ENCODE results near the gene FOXL3. TPM values are rescaled to one million over a fixed set of nuclear protein-coding genes. Genes with fewer than 3 reads are reported as not detected.
A peak's percentile ranks its signal among the peaks of the same experiment; 100 is the strongest.
"Not testable (repeated sequence)": the region's sequence is repeated elsewhere in the genome, so short reads cannot be mapped to it uniquely, and the experiment has no call there.

FOXL3 gene
- total RNA-seq, 2 donors from 2014 or later, result not detected

- no peak for DNase-seq (ENCODE audit: low spot score)
- intact Hi-C loops (cut with DNase I), result no loop called here
Observed at GRCh38 chr7:327991-328702, 38.2 kb downstream of the FOXL3 start.

DNA sequence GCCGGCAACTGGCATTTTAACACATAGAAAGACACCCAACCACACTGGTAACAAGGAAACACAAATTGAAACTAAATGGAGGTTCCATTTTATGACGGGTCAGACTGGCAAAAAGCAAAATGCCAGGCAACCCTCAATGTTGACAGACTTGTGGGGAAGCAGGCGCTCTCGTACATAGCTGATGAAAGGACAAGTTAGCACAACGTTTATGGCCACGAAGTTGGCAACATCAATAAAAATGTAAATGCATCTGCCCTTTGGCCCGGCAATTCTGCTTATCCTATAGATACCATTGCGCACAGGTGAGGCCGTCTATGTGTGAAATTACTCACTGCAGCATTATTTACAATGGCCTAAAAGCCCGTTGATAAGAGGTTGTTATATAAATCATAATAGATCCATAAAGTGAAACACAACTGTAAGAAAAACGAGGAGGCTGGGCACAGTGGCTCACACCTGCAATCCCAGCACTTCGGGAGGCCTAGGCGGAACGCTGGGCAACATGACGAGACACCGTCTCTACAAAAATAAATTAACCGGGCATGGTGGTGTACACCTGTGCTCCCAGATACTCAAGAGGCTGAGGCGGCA, 39.8 kb downstream of the FOXL3 start:
- DNase-seq (ENCODE audit: low spot score), result no peak
- intact Hi-C loops (cut with DNase I), result loop anchor here in 1 of 2 donors (10.0 kb wide), 2 partner anchors 175 to 305 kb away; no protein-coding TSS in a partner anchor

GRCh38 chr7:330511-331230, 40.7 kb downstream of the FOXL3 start:
- intact Hi-C loops (cut with DNase I), result loop anchor here in 1 of 2 donors (10.0 kb wide), 2 partner anchors 174 to 304 kb away; no protein-coding TSS in a partner anchor
- peak; percentile 49 for DNase-seq (ENCODE audit: low spot score)

DNA sequence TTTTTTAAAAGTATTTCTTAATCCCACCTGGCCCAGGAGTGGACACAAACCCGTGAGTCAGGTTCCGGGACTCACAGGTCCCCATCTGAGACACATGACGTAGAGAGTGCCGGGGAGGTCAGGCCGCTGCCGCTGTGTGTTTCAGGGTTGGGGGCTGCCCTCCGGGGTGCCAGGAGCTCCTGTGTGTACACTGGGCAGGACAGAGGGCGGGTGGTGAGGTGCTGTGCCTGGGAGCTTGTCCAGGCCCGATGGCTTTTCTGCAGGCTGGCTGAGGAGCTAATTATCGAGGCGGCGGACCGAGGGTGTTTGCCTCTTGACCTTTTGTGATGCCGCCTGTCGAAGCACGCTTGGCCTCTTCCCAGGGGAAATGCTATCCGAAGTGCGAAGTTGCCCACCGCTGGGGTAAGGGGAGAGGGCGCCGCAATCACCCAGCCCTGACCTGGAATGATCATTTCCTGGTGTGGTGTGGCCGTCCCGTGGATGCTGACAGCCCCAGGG, 42.1 kb downstream of the FOXL3 start:
- intact Hi-C loops (cut with DNase I), result loop anchor here (2.0 to 10.0 kb wide), 3 partner anchors 173 to 303 kb away; no protein-coding TSS in a partner anchor
- DNase-seq (ENCODE audit: low spot score), result peak; percentile 81

DNA sequence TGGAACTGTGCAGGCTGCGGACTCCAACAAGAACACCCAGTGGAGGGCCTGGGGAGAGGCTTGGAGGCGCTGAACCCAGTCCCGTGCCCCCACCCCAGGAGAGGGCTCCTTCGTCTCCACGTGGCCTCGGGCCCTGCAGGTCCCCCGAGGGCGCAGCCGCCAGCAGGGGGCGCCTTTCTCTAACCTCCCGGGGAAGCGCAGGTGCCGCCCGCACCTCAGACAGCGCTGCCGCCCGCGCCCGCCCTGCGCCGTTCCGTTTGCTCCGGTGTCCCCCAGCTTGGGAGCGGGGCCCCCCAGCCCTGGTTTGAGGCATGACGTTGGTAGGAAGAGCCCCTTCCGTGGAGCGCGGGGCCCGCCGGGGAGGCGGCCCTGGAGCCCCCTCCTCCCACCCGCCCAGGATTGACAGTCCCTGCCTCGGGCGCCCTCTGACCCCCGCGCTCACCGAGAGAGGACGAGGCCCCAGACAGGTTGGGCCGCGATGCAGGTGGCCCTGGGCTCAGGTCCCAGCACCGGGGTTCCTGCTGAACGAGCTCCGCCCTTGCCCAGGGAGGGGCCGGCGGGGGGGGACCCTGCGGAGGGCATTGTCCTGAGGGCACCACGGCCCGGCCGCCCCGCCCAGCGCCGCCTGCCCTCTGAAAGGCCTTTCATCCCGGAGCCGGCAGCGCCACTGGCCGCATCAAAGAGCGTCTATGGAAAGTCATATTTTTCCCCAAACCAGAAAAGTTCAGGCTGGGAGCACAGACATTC, 42.8 kb downstream of the FOXL3 start:
- intact Hi-C loops (cut with DNase I), result loop anchor here (2.0 to 10.0 kb wide), 3 partner anchors 172 to 302 kb away; no protein-coding TSS in a partner anchor
- DNase-seq (ENCODE audit: low spot score), result peak; percentile 94

DNA sequence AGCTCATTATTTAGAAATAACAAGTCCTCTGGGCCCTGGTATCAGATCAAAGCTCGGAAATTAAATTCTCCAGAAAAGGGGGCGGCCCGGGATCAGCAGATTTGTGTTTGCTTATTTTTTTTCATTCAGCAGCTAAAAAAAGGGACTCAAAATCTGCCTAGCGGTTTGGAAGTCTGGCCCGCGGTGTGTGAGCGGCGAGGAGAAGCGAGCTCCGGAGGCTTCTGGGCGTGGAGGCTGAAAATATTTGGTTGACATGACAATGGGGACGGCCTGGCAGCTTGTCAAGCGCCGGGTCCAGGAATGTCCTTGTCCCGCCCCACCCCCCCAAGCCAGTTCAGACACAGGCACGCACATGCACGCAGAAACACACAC, 43.4 kb downstream of the FOXL3 start:
- intact Hi-C loops (cut with DNase I), result loop anchor here (2.0 to 10.0 kb wide), 3 partner anchors 171 to 301 kb away; no protein-coding TSS in a partner anchor
- DNase-seq (ENCODE audit: low spot score), result no peak

DNA sequence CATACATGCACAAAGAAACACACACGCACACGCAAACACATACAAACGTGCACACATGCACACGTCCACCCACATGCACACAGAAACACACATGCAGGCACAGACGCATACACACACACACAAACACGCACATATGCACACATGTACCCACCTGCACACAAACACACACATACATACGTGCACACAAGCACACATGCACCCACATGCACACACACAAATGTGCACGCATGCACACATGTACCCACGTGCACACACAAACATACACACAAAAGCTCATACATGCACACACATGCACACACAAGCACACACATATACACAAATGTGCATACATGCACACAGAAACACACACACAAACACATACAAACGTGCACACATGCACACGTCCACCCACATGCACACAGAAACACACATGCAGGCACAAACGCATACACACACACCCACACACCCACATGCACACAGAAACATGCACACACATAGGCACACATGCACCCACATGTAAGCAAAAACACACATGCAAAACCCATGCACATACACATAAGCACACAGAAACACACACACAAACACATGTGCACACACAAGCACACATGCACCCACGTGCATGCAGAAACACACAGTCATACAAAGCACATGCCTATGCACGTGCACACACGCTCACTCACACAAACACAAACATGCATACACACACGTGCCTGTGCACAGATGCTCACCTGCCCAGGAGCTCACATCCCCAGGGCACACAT, 44.8 kb downstream of the FOXL3 start:
- intact Hi-C loops (cut with DNase I), result loop anchor here in 1 of 2 donors (10.0 kb wide), 2 partner anchors 170 to 300 kb away; no protein-coding TSS in a partner anchor
- no peak for DNase-seq (ENCODE audit: low spot score)

DNA sequence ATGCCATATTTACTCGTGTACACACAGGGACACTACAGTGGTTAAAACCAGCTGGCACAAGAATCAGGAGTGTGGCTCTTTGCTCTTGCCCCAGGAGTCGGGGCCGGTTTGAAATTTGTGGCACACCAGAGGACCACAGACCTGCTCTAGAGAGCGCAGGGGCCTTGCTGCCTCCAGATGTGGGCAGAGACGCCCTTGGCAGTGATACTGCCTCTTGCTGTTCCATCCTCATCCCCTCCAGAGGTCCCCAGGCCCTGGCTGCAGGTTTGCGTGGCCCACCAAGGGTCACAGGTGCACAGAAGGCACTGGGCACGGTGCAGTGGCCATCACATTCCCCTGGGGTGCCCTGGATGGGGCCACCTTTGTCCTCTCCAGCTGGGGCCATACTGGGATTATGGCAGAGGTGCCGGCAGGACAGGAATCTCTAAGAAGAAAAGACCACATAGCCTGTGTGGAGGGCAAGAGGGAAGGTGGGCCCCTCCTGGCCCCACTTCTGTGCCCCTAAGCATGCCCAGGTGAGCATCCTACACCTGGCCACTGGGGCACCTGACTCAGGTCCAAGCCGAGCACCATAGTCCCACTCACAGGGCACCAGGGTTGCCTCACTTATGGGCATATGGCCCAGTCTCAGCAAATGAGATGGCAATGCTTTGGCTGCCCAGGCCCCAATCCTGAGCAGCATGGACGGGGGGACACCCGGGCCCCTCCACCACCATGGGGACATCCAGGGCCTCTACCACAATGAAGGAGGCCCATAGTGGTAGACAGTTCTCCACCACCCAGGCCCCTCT, 45.6 kb downstream of the FOXL3 start:
- DNase-seq (ENCODE audit: low spot score), result no peak
- intact Hi-C loops (cut with DNase I), result loop anchor here in 1 of 2 donors (10.0 kb wide), 2 partner anchors 169 to 299 kb away; no protein-coding TSS in a partner anchor

DNA sequence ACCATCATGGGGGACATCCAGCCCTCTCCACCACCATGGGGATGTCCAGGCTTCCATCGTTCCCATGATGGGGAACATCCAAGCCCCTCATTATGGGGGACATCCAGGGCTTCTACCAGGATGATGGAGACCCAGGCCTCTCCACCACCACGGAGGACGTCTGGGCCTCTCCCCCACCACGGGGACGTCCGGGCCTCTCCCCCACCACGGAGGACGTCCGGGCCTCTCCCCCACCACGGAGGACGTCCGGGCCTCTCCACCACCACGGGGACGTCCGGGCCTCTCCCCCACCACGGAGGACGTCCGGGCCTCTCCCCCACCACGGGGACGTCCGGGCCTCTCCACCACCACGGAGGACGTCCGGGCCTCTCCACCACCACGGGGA, 46.2 kb downstream of the FOXL3 start:
- intact Hi-C loops (cut with DNase I), result loop anchor here in 1 of 2 donors (10.0 kb wide), 2 partner anchors 169 to 299 kb away; no protein-coding TSS in a partner anchor
- DNase-seq (ENCODE audit: low spot score), result not testable (repeated sequence)

GRCh38 chr7:336810-337566, 47.0 kb downstream of the FOXL3 start:
- intact Hi-C loops (cut with DNase I), result loop anchor here in 1 of 2 donors (10.0 kb wide), 2 partner anchors 168 to 298 kb away; no protein-coding TSS in a partner anchor
- DNase-seq (ENCODE audit: low spot score), result peak; percentile 77

DNA sequence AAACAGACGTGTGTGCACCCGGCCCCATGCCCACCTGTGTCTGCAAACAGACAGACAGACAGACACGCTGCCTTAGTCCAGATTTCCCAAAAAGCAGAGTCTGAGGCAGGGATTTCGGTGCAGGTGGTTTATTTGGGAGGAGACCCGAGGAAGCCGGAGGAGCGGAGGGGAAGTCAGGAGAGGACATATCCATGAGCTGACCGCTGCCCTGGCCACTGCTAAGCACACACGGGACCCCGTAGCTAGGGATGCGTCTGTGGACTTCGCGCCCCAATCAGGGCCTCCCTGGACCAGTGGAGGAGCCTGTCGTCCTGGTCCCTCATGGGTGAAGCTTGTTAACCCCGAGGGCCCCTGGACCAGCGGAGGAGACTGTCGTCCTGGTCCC, 47.6 kb downstream of the FOXL3 start:
- no peak for DNase-seq (ENCODE audit: low spot score)
- intact Hi-C loops (cut with DNase I), result loop anchor here in 1 of 2 donors (10.0 kb wide), 2 partner anchors 167 to 297 kb away; no protein-coding TSS in a partner anchor

- DNase-seq (ENCODE audit: low spot score), result no peak
- intact Hi-C loops (cut with DNase I), result loop anchor here in 1 of 2 donors (10.0 kb wide), 2 partner anchors 166 to 296 kb away; no protein-coding TSS in a partner anchor
Observed at GRCh38 chr7:338295-339061, 48.5 kb downstream of the FOXL3 start.

- DNase-seq (ENCODE audit: low spot score), result no peak
- intact Hi-C loops (cut with DNase I), result loop anchor here in 1 of 2 donors (10.0 kb wide), 2 partner anchors 166 to 296 kb away; no protein-coding TSS in a partner anchor
Observed at GRCh38 chr7:339062-339342, 49.0 kb downstream of the FOXL3 start.

GRCh38 chr7:339696-340095, 49.7 kb downstream of the FOXL3 start:
- intact Hi-C loops (cut with DNase I), result loop anchor here (10.0 kb wide), 3 partner anchors 65 to 295 kb away; no protein-coding TSS in a partner anchor
- no peak for DNase-seq (ENCODE audit: low spot score)

DNA sequence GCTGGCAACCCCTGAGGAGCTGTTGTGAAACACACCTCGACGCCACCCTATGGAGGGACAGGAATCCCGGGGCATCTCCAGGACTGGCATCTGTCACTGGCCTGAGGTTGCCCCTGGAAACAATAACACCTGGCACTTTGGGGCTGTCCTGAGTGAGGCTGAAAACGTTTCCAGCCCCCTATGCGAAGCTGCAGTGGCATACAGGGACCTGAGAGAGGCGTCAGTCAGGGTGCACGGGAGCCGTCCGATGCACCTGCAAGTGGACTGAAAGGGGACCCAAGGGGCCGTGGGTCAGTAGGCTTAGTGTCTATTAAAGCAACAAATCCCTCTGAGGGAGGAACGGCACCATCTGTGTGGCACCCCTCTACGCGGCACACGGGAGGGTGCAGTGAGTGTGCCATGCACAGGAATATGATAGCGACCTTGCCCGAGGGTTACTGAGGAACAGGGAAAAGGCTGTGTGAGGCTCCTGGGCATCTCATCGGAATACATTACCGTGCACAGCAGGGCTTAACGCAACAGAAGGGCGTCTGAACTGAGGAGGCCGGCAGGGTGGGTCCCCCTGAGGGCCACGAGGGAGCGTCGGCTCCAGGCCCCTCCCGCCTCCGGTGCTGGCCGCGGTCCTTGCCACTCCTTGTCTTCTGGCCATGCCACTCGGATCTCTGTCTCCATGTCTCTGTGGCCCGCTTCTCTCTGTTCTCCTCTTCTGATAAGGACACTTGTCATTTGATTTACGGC, 50.4 kb downstream of the FOXL3 start:
- intact Hi-C loops (cut with DNase I), result loop anchor here in 1 of 2 donors (10.0 kb wide), 1 partner anchor 64 kb away; no protein-coding TSS in a partner anchor

More for the DNA sequence above, 50.4 kb downstream of the FOXL3 start:
- no peak for DNase-seq (ENCODE audit: low spot score)

Data from posterior vena cava (tissue), 2 donors.